ENCODE data around the gene UAP1L1. TPM values are rescaled to one million over a fixed set of nuclear protein-coding genes. Genes with fewer than 3 reads are reported as not detected.
A peak's percentile ranks its signal among the peaks of the same experiment; 100 is the strongest.

UAP1L1 gene
- total RNA-seq, 4 donors from 2014 or later, result 6.6 to 13.7 (median 7.9) TPM

- DNase-seq (ENCODE audit: low spot score in 2 of 2), result no peak
- intact Hi-C loops (cut with DNase I; ENCODE audit: low total_unique reads), result no loop called here
- peak overlapping the region; percentile 28 for H3K4me3 ChIP-seq (ENCODE audit: low read depth, poor library complexity, severe bottlenecking)
- TF ChIP-seq POLR2A (IDR thresholded peaks at IDR 0.05) (no peak), CTCF (IDR thresholded peaks at IDR 0.05) (no peak)
- WGBS, 2 donors, result 20% methylated on average over 17 of the region's 18 CpGs
Measured at GRCh38 chr9:137044502-137045177, 32.7 kb upstream of the UAP1L1 start.

GRCh38 chr9:137045294-137046087, 31.8 kb upstream of the UAP1L1 start:
- intact Hi-C loops (cut with DNase I; ENCODE audit: low total_unique reads), result no loop called here
- no peak for DNase-seq (ENCODE audit: low spot score in 2 of 2)
- TF ChIP-seq CTCF (IDR thresholded peaks at IDR 0.05) (no peak), POLR2A (IDR thresholded peaks at IDR 0.05) (no peak)
- H3K4me3 ChIP-seq (ENCODE audit: low read depth, poor library complexity, severe bottlenecking), result peak overlapping the region; percentile 44
- 0 to 6% methylated on average over 20 to 57 of the region's 96 CpGs for WGBS, 2 donors

- H3K4me3 ChIP-seq (ENCODE audit: low read depth, poor library complexity, severe bottlenecking), result peak within 1 kb of the TSS; percentile 44
- 0% methylated on average over 43 to 47 of the region's 57 CpGs for WGBS, 2 donors
- intact Hi-C loops (cut with DNase I; ENCODE audit: low total_unique reads), result no loop called here
- TF ChIP-seq POLR2A (IDR thresholded peaks at IDR 0.05), result no peak
- peak in 1 of 3 donors; percentile 48 for TF ChIP-seq CTCF (IDR thresholded peaks at IDR 0.05)
- DNase-seq (ENCODE audit: low spot score in 2 of 2), result no peak
Measured at GRCh38 chr9:137046088-137046787, 31.1 kb upstream of the UAP1L1 start, which contains the start of gene NPDC1. Gene NPDC1, minus strand, starts transcription at chr9:137046177. Its CDS starts 188 bp downstream, at chr9:137045989.

GRCh38 chr9:137048655-137049543, 28.4 kb upstream of the UAP1L1 start:
- 29 to 50% methylated on average over 34 to 69 of the region's 72 CpGs for WGBS, 2 donors
- TF ChIP-seq CTCF (IDR thresholded peaks at IDR 0.05), result no peak
- TF ChIP-seq POLR2A (IDR thresholded peaks at IDR 0.05), result no peak
- intact Hi-C loops (cut with DNase I; ENCODE audit: low total_unique reads), result no loop called here
- DNase-seq (ENCODE audit: low spot score in 2 of 2), result no peak
- no peak overlapping the region for H3K4me3 ChIP-seq (ENCODE audit: low read depth, poor library complexity, severe bottlenecking)
